NCI-H2171 (cell line): ENCODE measurements around the gene CGB1.
A peak's percentile ranks its signal among the peaks of the same experiment; 100 is the strongest.
"Not testable (repeated sequence)": the region's sequence is repeated elsewhere in the genome, so short reads cannot be mapped to it uniquely, and the experiment has no call there.

Experiments used
- DNase-seq: peaks from one replicate; lab custom pipeline; 2025; lab: John Stamatoyannopoulos, UW

Gene CGB1

DNA sequence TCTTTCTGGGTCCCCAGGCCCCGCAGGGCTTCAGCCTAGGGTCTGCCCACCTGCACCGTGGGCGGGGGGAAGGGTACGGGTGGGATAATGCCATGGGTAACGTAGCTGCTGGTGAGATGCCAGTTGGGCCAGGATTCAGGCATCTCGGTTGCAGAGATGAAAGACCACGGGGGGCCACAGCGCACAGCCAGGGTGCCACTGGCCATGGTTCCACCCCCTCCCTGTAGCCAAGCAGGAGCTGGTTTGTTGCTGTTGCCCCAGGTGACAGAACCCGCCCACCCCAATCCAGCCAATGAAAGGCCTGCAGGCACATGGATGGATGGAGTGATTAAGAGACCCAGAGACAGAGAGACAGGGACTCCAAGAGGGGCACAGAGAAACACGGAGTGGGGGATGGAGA, 21.9 kb upstream of the CGB1 start:
- no peak for DNase-seq

DNA sequence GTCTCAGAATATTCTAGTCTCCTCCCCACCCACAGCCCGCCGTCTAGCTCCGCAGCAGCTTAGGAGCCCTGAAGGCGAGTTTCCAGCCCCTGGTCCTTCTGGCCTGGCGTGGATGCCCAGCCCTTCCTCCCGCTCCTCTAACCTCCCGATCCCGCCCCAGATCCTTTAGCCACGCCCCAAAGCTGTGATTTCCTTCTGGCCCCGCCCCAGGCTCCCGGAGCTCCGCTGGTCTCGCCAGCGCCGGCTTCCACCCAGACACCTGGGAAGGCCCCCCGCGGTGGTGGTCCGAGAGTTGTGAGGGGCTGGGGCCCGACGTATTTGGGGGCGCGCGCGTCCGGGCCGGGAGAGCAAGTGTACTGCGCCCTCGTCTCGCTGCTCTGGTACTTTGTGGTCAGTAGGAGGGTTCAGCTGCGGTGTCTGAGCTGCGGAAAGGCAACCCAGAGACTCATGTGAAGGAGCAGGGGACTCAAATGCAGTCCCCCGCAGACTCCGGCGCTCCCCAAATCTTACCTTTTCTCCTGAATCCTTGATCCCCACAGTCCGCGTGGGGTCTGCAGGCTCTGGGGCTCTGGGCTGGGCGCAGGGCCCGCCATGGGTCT, 21.0 kb upstream of the CGB1 start, which contains the start of gene CGB7:
CGB7 (minus strand) TSS at position 114 of the 599 bp plus-strand sequence. CDS start 2,374 bp downstream, outside the sequence.
- no peak for DNase-seq

DNA sequence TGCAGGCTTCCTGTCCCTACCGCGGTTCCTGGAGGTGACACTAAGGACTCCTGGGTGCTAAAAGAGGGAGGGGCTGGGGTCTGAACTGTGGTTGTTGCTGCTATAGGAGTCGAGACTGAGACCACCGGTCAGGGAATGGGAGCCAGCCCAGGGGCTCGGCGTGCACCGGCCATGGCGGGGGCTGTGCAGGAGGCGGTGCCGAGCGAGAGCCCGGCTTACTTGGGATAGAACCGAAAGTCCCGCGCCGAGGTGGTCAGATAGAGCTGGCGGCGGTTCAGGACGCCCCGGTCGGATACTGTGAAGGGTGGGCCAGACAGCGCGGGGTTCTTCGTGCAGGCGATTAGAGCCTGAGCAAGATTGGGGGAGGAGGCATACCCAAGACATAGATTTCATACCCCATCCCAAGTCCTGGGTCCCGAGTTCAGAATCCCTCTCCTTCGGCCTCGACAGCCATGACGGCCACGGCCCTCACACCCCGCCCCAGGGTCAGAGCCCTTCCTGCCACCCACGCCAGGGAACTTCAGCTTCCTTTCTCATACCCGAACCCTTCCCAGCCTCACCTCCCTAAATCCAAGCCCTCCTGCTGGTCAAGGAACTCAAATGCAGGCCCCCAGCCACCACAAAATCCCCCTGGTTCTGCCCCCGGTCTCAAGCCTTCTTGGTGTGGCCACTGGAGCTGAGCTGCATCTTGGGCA, 20.4 kb upstream of the CGB1 start:
- not testable (repeated sequence) for DNase-seq

- DNase-seq = no peak
Observed at GRCh38 chr19:49056101-49056901, 19.6 kb upstream of the CGB1 start.

- not testable (repeated sequence) for DNase-seq
Observed at GRCh38 chr19:49050376-49051033, 13.8 kb upstream of the CGB1 start.

DNA sequence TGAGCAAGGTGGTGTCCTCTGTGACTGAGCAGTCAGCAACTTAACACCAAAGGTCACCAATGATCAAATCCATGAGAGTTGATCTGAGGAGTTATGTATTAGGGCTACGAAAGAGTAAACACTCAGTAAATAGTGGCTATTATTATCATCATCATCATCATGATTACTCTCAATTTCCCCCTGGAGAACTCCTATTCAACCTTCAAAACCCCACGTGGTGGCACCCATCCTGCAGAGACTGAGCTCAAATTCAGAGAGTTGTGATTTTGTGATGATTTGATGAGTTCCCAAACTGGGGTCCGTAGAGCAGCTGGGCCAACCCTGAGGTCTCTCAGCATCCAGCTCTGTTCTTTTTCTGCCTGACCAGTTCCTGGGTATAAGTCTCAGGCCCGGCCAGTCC, 13.1 kb upstream of the CGB1 start:
- DNase-seq = not testable (repeated sequence)

DNA sequence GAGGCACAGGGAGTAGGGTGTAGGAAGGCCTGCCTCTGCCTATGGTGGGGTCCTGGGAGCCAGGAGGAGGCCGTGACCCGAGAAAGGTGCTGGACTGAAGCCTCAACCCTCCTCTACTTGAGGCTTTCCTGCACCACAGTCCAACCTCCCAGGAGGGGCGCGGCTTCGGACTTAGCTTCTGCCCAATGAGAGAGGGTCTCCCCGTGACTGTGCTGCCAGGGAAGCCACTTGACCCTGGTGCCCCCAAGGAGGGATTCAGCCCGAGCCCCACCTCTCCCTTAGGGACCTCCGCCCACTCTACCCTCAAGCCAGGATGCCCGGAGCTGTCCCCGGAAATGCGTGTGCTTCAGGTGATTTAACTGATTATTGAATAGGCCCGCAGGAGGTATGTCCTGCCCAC, 12.3 kb upstream of the CGB1 start, which contains the start of gene CGB8:
CGB8 (minus strand) TSS at position 101 of the 400 bp plus-strand sequence. CDS start 372 bp downstream, outside the sequence.
- DNase-seq = not testable (repeated sequence)

GRCh38 chr19:49043548-49043947, 6.9 kb upstream of the CGB1 start, which contains the start of gene CGB5:
CGB5 (plus strand) TSS chr19:49043848; CDS start chr19:49044210, 362 bp downstream.
- not testable (repeated sequence) for DNase-seq

DNA sequence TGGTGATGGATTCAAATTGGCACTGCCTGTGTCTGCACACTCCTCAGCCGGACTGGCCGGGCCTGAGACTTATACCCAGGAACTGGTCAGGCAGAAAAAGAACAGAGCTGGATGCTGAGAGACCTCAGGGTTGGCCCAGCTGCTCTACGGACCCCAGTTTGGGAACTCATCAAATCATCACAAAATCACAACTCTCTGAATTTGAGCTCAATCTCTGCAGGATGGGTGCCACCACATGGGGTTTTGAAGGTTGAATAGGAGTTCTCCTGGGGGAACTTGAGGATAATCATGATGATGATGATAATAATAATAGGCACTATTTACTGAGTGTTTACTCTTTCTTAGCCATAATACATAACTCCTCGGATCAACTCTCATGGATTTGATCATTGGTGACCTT, 6.0 kb upstream of the CGB1 start:
- not testable (repeated sequence) for DNase-seq

GRCh38 chr19:49042177-49042576, 5.5 kb upstream of the CGB1 start:
- DNase-seq = no peak

GRCh38 chr19:49039736-49040135, 3.0 kb upstream of the CGB1 start:
- not testable (repeated sequence) for DNase-seq

DNA sequence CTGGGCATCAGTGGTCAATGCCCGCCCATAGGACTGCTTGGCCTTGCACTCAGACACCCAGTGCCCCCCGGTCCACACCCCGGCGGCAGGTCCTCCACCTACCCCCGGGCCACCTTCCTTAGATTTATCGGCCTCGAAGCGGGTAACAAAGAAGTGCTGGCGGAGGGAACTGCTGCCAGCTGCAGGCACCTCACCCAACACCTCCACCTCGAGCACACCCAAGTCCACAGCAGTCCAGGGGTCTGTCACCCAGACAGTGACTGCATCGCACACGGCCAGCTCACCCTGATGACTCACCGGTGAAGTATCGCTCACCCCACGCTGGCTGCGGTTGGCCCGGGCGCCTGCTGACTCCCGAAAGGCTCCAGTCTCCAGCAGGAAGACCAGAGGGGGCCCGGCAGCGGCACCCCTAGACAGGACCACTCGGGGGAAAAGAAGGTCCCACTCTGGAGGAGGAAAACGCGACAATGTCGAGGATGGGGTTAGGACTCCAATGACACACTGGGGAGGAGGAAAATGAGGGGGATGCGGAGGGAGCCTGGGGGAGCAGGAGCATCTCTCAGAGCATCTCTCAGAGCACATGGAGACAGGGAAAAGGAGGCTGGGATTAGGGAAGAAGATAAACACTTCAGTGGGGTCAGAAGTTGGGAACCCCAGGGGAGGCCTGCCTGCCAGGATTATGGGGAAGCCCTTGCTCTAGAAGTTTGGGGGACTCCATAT, 2.0 kb upstream of the CGB1 start:
- not testable (repeated sequence) for DNase-seq

DNA sequence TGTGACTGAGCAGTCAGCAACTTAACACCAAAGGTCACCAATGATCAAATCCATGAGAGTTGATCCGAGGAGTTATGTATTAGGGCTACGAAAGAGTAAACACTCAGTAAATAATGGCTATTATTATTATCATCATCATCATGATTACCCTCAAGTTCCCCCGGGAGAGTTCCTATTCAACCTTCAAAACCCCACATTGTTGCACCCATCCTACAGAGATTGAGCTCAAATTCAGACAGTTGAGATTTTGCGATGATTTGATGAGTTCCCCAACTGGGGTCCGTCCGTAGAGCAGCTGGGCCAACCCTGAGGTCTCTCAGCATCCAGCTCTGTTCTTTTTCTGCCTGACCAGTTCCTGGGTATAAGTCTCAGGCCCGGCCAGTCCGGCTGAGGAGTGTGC, 1.4 kb upstream of the CGB1 start:
- not testable (repeated sequence) for DNase-seq

- peak; percentile 78 for DNase-seq
Observed at GRCh38 chr19:49031642-49032301, 4.9 kb downstream of the CGB1 start, which contains the start of gene CGB2. CGB2 (plus strand) TSS chr19:49031890; CDS start chr19:49032096, 206 bp downstream.

DNA sequence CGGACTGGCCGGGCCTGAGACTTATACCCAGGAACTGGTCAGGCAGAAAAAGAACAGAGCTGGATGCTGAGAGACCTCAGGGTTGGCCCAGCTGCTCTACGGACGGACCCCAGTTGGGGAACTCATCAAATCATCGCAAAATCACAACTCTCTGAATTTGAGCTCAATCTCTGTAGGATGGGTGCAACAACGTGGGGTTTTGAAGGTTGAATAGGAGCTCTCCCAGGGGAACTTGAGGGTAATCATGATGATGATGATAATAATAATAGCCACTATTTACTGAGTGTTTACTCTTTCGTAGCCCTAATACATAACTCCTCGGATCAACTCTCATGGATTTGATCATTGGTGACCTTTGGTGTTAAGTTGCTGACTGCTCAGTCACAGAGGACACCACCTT, 6.4 kb downstream of the CGB1 start:
- DNase-seq = not testable (repeated sequence)

- not testable (repeated sequence) for DNase-seq
Observed at GRCh38 chr19:49029749-49030148, 6.9 kb downstream of the CGB1 start.

- not testable (repeated sequence) for DNase-seq
Observed at GRCh38 chr19:49028686-49029085, 8.0 kb downstream of the CGB1 start.

DNA sequence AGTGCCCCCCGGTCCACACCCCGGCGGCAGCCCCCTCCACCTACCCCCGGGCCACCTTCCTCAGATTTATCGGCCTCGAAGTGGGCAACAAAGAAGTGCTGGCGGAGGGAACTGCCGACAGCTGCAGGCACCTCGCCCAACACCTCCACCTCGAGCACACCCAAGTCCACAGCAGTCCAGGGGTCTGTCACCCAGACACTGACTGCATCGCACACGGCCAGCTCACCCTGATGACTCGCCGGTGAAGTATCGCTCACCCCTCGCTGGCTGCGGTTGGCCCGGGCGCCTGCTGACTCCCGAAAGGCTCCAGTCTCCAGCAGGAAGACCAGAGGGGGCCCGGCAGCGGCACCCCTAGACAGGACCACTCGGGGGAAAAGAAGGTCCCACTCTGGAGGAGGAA, 11.1 kb downstream of the CGB1 start:
- not testable (repeated sequence) for DNase-seq

- not testable (repeated sequence) for DNase-seq
Observed at GRCh38 chr19:49025088-49025487, 11.6 kb downstream of the CGB1 start.

DNA sequence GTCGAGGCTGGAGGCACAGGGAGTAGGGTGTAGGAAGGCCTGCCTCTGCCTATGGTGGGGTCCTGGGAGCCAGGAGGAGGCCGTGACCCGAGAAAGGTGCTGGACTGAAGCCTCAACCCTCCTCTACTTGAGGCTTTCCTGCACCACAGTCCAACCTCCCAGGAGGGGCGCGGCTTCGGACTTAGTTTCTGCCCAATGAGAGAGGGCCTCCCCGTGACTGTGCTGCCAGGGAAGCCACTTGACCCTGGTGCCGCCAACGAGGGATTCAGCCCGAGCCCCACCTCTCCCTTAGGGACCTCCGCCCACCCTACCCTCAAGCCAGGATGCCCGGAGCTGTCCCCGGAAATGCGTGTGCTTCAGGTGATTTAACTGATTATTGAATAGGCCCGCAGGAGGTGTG, 12.5 kb downstream of the CGB1 start, which contains the start of gene CGB3:
CGB3 (minus strand) TSS at position 101 of the 400 bp plus-strand sequence. CDS start 362 bp downstream, outside the sequence.
- not testable (repeated sequence) for DNase-seq
